HG02981 (cell line): Measurements from ENCODE around the gene CASQ2.

ENCODE experiments used
- ATAC-seq: cut with Tn5 transposase; IDR thresholded peaks from one replicate; pipeline ENCODE4 v1.9.1; 2021; ENCODE audit warnings: mild to moderate bottlenecking, moderate library complexity; ENCODE audit not compliant: unreplicated experiment

Gene CASQ2

DNA sequence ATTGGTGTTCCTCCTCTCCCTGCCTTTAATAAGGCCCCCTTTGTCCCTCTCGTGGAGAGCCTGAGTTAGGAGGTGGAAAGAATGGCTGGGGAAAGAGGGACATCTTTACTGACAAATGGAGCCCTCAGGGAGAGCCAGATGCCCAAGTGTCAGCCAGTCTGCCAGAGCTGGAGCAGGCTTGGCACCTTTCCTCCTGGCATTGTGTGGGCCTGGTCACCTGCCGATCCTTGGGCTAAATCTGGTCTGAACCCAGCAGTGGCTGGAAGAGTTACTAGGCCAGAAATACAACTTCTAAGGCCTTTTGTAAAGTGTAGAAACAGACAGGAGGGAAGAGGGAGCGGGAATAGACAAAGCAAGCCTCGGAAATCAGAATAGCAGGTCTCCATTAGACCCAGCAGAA lies 101.8 kb downstream of the CASQ2 start:
- ATAC-seq: no peak

- ATAC-seq: no peak
Measured at GRCh38 chr1:115666206-115666605, 102.3 kb downstream of the CASQ2 start.

DNA sequence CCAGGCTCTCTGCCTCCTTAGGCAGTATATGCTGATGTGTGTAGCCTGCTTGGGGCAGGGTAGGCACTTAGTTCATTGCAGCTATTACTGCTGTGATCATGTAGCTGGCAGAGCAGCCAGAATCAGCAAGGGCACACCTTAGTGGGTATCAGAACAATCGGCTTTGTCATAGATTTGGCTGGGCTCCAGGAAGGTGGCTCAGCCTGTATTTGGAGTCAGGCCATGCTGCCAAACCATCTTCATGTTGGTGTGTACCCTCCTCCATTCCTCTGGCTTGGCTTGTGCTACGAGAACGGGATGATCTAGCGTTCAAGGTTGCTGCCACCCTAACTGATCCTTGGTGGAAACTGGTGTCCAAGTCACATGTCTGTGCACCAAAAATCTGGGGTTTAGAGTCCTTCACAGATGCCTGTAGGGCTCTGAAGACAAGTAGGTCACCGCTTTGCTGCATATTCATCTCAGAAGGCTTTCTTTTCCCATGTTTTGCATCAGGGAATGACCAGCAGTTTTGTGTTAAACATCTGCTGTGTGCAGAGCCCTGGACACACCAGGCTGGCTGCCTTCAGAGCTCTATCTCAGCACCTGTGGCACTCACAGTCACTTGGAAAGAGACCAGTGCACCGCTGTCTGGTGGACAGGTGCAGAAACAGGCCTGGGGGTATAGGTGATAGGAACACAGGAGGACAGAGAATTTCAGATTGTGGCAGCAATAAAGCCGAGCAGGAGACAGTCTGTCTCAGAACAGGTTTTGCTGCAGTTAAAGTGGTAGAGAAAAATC lies 103.0 kb downstream of the CASQ2 start:
- no peak for ATAC-seq

DNA sequence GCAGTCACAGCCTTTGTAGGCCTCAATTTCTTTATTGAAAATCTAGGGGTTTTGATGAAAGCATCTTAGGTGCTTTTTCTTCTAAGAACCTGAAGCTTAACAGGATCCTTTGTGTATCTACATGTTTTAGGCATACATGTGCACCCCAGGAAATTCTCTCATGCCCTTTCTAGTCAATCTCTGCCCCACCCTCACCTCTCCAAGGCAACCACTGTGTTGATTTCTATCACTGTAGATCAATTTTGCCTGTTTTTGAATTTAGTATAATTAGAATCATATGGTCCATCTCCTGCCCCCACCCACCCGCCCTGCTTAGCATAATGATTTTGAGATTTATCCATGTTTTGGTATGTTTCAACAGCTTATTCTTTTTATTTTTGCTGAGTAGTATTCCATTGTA lies 107.4 kb downstream of the CASQ2 start:
- no peak for ATAC-seq

DNA sequence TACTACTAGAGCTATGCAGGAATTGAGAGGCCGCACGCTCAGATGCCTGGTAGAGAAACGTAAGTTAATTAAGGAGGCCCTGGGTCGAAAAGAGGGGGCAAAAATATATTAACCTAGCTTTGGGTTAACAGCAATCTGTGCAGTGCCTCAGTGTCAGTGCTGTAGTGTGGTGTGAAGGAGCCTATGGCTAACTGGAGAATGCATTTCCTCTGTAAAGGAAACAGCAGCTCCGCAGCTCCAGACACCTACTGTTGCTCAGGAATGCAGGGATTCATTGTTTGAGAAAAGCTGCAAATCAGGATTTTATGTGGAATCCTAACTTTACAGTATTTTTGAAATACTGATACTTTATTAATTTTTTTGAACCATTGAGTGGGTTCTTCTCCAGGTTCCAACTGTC lies 108.4 kb downstream of the CASQ2 start:
- no peak for ATAC-seq

- ATAC-seq: no peak
Measured at GRCh38 chr1:115658646-115659045, 109.9 kb downstream of the CASQ2 start.

DNA sequence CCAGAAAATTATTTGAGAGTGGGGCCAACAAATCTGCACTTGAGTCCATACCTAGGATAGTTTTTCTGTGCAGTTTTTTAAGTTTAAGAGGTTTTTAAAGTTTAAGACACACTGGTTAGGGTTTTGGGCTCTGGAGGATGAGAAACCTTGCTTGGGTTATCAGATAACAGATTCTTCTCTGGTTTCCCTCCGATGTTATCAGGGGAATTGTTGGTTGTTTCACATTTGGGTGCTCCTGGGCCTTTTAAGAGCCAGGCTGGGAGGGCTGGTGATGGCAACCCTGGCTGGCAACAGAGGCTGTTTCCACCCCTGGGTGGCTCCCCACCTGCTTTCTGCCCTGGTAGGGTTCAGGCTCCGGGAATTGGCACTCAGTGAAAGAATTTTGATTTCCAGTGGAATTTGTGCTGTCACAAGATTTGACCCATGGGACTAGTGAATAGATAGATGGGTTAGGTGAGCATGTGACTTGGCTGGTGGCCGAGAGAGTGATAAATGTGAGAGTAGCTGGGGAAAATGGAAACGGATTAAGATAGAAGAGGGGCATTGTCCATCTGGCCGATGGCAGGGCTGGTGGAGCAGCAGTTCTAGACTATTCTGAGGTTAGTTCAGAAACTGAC lies 111.9 kb downstream of the CASQ2 start:
- no peak for ATAC-seq

DNA sequence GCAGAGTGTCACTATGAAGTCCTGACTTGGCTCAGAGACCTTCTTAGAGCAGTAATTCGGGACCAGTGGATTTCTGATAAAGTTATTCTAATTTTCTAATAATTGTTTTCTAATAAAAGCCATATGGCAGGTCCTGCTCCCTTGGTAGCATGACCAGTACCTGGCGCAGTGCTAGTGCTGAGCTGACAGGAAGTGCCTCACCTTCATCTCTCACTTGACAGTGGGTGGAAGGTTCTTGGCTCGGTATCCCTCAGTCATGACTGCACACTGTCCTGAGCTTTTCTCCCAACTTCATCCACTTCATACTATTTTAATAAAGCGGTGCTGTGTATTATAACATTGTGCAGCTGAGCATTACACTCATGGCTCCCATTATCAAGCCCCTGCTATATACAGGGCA lies 112.6 kb downstream of the CASQ2 start:
- no peak for ATAC-seq

DNA sequence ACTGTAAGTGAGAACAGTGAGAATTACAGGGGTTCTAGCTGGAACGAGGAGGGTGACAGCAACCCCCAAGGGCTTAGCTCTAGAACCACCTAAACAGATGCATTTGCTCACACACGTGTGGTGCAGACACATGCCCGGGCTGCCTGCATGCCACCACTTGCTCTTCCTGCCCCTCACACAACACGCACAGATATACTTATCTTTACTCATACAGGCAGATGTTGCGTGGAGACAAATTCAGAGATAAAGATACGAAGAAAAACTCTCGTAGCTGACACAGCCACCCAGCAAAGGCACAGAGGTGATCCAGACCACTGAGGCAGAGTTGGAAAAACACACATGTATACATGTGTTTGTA lies 113.2 kb downstream of the CASQ2 start:
- no peak for ATAC-seq

DNA sequence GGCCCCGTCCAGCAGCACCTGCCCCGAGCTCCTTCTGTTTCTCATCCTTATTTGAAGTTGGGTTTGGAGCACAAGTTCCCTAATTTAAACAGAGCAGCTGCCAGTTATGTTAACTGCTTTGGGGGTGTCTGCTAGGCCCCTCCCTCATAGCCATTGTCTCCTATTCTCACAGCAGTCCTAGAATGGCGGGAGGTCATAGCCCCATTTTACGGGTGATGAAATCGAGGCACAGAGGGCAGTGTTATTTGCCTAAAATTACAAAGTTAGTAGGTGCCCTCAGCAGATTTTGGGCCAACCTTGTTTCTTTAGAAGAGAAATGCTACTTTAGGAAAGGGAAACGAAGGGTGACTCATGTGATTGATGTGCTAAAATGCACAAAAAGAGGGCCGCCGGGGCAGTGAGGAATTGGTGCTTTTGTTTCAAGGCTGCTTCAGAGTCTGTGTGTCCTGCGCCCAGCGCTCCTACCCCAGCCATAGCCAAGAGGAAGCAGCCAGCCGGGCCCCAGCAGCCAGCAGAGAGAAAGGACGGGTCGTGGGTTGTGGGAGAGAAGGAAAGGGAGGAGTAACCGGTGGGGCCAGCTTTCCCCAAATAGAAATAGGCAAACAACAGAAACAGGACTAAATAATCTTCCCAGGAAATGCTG lies 113.7 kb downstream of the CASQ2 start:
- no peak for ATAC-seq

GRCh38 chr1:115654125-115654524 lies 114.4 kb downstream of the CASQ2 start:
- ATAC-seq: no peak

GRCh38 chr1:115652236-115652788 lies 116.2 kb downstream of the CASQ2 start:
- no peak for ATAC-seq

DNA sequence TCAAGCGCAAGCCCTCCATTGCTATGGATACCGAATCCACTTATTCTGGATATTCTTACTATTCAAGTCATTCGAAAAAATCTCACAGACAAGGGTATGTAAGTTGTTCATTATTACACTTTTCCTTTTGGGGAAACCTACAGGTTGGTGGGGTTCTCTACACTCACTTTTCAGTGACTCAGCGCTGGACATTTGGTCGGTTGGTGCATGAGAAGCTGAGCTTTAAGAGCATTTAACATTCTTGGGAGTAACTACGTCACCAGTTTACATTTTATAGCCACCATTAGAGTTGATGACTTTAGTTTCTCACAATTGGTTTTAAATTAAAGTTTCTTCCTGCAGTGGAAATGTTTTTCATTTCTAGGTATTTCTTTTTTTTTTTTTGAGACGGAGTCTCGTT lies 117.1 kb downstream of the CASQ2 start:
- no peak for ATAC-seq

DNA sequence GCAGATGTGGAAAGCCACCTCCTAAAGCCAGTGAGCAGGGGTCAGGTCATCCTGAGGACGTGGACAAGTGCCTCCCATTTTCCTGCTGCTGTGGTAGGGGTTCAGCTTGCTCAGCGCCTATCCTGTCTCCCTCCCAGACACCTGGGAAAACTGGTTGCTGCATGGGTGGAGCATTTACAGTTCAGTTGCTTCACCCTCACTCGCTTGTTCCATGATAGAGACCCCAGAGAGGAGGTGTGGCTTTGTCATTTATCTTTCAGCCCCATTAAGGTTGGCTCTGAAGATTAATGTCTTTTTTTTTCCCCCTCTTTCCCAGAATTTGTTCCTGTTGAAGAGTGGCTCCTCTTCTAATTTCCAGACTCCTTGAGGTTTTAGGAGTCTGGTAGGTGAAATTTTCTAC lies 117.6 kb downstream of the CASQ2 start:
- no peak for ATAC-seq
